ENCODE measurements around the gene ZSCAN5B. TPM values are rescaled to one million over a fixed set of nuclear protein-coding genes. Genes with fewer than 3 reads are reported as not detected.

Gene ZSCAN5B
- total and polyA plus RNA-seq, 2 donors (not counting 1 experiment from before 2014, with no cell fraction given): not detected

DNA sequence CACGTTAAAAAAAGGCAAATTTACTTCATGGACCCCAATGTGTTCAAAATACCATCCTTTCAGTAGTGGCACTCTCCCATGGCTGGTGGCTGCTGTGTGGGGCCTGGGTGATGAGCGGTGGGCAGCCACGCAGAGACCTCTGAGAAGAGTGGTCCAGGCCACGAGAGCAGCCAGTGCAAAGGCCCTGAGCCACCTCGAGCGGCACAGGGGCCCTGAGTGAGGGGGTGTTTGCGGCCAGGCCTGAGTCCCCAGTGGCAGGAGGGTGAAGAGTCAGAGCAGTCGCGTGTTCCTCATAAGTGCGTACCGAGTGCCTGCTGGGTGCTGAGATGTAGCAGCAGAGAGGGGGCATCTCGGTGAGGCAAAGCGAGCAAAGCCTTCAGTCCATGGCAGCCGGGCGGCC is 49.5 kb downstream of the ZSCAN5B start:
- Histone ChIP-seq H3K4me1 (ENCODE audit: control insufficient read depth in 2 of 2, insufficient read depth in 2 of 2, low read length in 2 of 2) (no peaks in the 10 kb centered on the region), H3K9me3 (ENCODE audit: control extremely low read depth in 1 of 3, control insufficient read depth in 2 of 3, insufficient read depth in 1 of 3, low read length in 2 of 3) (no peaks in the 10 kb centered on the region), H3K4me3 (ENCODE audit: control extremely low read depth in 1 of 5, extremely low read depth in 1 of 5, insufficient read depth in 1 of 5, low read depth in 2 of 5, low read length in 4 of 5) (no peak overlapping the region), H3K27me3 (replicated peaks in 1 of 4; ENCODE audit: control extremely low read depth in 1 of 4, control insufficient read depth in 3 of 4, insufficient read depth in 4 of 4, low read length in 3 of 4) (no peaks in the 10 kb centered on the region), H3K36me3 (replicated peaks in 1 of 2; ENCODE audit: control extremely low read depth in 1 of 2, control insufficient read depth in 1 of 2, extremely low read depth in 1 of 2, insufficient read depth in 2 of 2, low read length in 1 of 2) (peaks cover 0 to 18% of the 10 kb centered on the region in 2 experiments), H4K20me1 (ENCODE audit: control insufficient read depth, insufficient read depth, low read length, poor library complexity, severe bottlenecking) (peaks cover 15% of the 10 kb centered on the region), H3K4me2 (replicated peaks; ENCODE audit: low read depth, low read length, poor library complexity, severe bottlenecking) (no peak overlapping the region), H3K9ac (ENCODE audit: low read length) (no peak overlapping the region), H3K27ac (ENCODE audit: low read length in 2 of 2) (no peak overlapping the region), H3K79me2 (ENCODE audit: control insufficient read depth, insufficient read depth, low read length) (peaks cover 50% of the 10 kb centered on the region), H2AFZ (ENCODE audit: insufficient read depth, low read depth, low read length, poor library complexity, severe bottlenecking) (no peak overlapping the region)
- intact Hi-C loops (cut with micrococcal nuclease): loop anchor here (10.0 kb wide), 1 partner anchor 523 kb away; the partner anchor contains the start of gene ZNF784
- Mint-ChIP-seq H3K27me3 (no peaks in the 10 kb centered on the region), H3K4me1 (peaks cover 6% of the 10 kb centered on the region), H3K27ac (no peak overlapping the region), H3K4me3 (no peak overlapping the region), H3K9me3 (ENCODE audit: insufficient read depth) (no peaks in the 10 kb centered on the region)
- ATAC-seq (ENCODE audit: low read depth) (no peak), DNase-seq (no peak)
- TF ChIP-seq, protein P1, sequence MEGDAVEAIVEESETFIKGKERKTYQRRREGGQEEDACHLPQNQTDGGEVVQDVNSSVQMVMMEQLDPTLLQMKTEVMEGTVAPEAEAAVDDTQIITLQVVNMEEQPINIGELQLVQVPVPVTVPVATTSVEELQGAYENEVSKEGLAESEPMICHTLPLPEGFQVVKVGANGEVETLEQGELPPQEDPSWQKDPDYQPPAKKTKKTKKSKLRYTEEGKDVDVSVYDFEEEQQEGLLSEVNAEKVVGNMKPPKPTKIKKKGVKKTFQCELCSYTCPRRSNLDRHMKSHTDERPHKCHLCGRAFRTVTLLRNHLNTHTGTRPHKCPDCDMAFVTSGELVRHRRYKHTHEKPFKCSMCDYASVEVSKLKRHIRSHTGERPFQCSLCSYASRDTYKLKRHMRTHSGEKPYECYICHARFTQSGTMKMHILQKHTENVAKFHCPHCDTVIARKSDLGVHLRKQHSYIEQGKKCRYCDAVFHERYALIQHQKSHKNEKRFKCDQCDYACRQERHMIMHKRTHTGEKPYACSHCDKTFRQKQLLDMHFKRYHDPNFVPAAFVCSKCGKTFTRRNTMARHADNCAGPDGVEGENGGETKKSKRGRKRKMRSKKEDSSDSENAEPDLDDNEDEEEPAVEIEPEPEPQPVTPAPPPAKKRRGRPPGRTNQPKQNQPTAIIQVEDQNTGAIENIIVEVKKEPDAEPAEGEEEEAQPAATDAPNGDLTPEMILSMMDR (IDR thresholded peaks at IDR 0.05): no peak
- TF ChIP-seq EZH2 (IDR thresholded peaks at IDR 0.05; ENCODE audit: borderline replicate concordance, insufficient read depth, low read depth, low read length, poor library complexity, severe bottlenecking): no peak
- POLR2A ChIA-PET: no interaction called here
- 97% methylated on average over 13 of the region's 15 CpGs for WGBS (ENCODE audit: insufficient coverage)
- CTCF ChIA-PET: no interaction called here

DNA sequence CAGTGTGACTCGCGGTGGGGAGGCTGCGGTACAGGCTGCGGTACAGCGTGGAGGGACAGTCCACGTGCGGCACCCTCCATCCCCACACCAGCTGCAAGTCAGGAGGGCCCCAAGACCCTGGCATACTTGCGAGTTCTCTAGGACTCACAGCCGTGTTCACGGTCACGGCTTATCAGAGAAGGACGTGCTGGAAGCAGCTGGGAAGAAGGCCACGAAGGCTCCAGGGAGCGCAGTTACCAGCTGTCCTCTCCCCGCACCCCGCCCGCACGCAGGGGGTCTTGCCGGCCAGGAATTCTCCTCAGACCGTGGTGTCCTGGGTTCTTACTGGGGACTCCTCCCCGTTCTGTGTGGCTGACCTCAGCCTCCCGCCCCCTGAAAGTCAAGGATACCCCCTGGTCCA is 50.3 kb downstream of the ZSCAN5B start:
- no peak for TF ChIP-seq EZH2 (IDR thresholded peaks at IDR 0.05; ENCODE audit: borderline replicate concordance, insufficient read depth, low read depth, low read length, poor library complexity, severe bottlenecking)
- TF ChIP-seq, protein P1 (IDR thresholded peaks at IDR 0.05): no peak
- POLR2A ChIA-PET: no interaction called here
- ATAC-seq (ENCODE audit: low read depth) (no peak), DNase-seq (no peak)
- H3K79me2 ChIP-seq (ENCODE audit: control insufficient read depth, insufficient read depth, low read length): peaks cover 58% of the 10 kb centered on the region
- H3K9ac ChIP-seq (ENCODE audit: low read length): no peak overlapping the region
- no peak overlapping the region for H3K4me2 ChIP-seq (replicated peaks; ENCODE audit: low read depth, low read length, poor library complexity, severe bottlenecking)
- no peaks in the 10 kb centered on the region for H3K4me1 ChIP-seq (ENCODE audit: control insufficient read depth in 2 of 2, insufficient read depth in 2 of 2, low read length in 2 of 2)
- no peak overlapping the region for H3K4me3 Mint-ChIP-seq
- H3K27ac ChIP-seq (ENCODE audit: low read length in 2 of 2): no peak overlapping the region
- no peak overlapping the region for H3K27ac Mint-ChIP-seq
- H3K36me3 ChIP-seq (replicated peaks in 1 of 2; ENCODE audit: control extremely low read depth in 1 of 2, control insufficient read depth in 1 of 2, extremely low read depth in 1 of 2, insufficient read depth in 2 of 2, low read length in 1 of 2): peaks cover 0 to 18% of the 10 kb centered on the region in 2 experiments
- peaks cover 9% of the 10 kb centered on the region for H3K4me1 Mint-ChIP-seq
- no peaks in the 10 kb centered on the region for H3K27me3 ChIP-seq (replicated peaks in 1 of 4; ENCODE audit: control extremely low read depth in 1 of 4, control insufficient read depth in 3 of 4, insufficient read depth in 4 of 4, low read length in 3 of 4)
- H3K27me3 Mint-ChIP-seq: no peaks in the 10 kb centered on the region
- H2AFZ ChIP-seq (ENCODE audit: insufficient read depth, low read depth, low read length, poor library complexity, severe bottlenecking): no peak overlapping the region
- H3K9me3 Mint-ChIP-seq (ENCODE audit: insufficient read depth): no peaks in the 10 kb centered on the region
- WGBS (ENCODE audit: insufficient coverage): 98% methylated on average over 21 of the region's 22 CpGs
- H4K20me1 ChIP-seq (ENCODE audit: control insufficient read depth, insufficient read depth, low read length, poor library complexity, severe bottlenecking): peaks cover 8% of the 10 kb centered on the region
- no peaks in the 10 kb centered on the region for H3K9me3 ChIP-seq (ENCODE audit: control extremely low read depth in 1 of 3, control insufficient read depth in 2 of 3, insufficient read depth in 1 of 3, low read length in 2 of 3)
- intact Hi-C loops (cut with micrococcal nuclease): loop anchor here (10.0 kb wide), 1 partner anchor 523 kb away; the partner anchor contains the start of gene ZNF784
- CTCF ChIA-PET: no interaction called here
- no peak overlapping the region for H3K4me3 ChIP-seq (ENCODE audit: control extremely low read depth in 1 of 5, extremely low read depth in 1 of 5, insufficient read depth in 1 of 5, low read depth in 2 of 5, low read length in 4 of 5)

Measured in B cell (primary cell).